GM19324 (cell line): Measurements from ENCODE around the gene NTNG1.
"Not testable (repeated sequence)": the region's sequence is repeated elsewhere in the genome, so short reads cannot be mapped to it uniquely, and the experiment has no call there.

Experiments used
- ATAC-seq: cut with Tn5 transposase; IDR thresholded peaks from one replicate; pipeline ENCODE4 v1.9.1; 2021; ENCODE audit warnings: mild to moderate bottlenecking, moderate library complexity; ENCODE audit not compliant: unreplicated experiment, low FRiP score

Gene NTNG1

GRCh38 chr1:107140703-107141490 lies at the start of gene NTNG1:
TSS of gene NTNG1 (plus strand) at chr1:107141039.
- ATAC-seq = no peak

- ATAC-seq = no peak
Measured at GRCh38 chr1:107091418-107091817, 49.4 kb upstream of the NTNG1 start.

GRCh38 chr1:107093395-107093794 lies 47.4 kb upstream of the NTNG1 start:
- ATAC-seq = not testable (repeated sequence)

GRCh38 chr1:107095647-107096046 lies 45.2 kb upstream of the NTNG1 start:
- no peak for ATAC-seq

- ATAC-seq = no peak
Measured at GRCh38 chr1:107096690-107097089, 44.1 kb upstream of the NTNG1 start.

- ATAC-seq = no peak
Measured at GRCh38 chr1:107098961-107099360, 41.9 kb upstream of the NTNG1 start.

- ATAC-seq = no peak
Measured at GRCh38 chr1:107100331-107100984, 40.4 kb upstream of the NTNG1 start.

- ATAC-seq = no peak
Measured at GRCh38 chr1:107105914-107106313, 34.9 kb upstream of the NTNG1 start.

GRCh38 chr1:107110326-107110725 lies 30.5 kb upstream of the NTNG1 start:
- no peak for ATAC-seq

GRCh38 chr1:107116306-107116790 lies 24.5 kb upstream of the NTNG1 start:
- no peak for ATAC-seq

GRCh38 chr1:107122225-107122624 lies 18.6 kb upstream of the NTNG1 start:
- no peak for ATAC-seq

- ATAC-seq = no peak
Measured at GRCh38 chr1:107123741-107124140, 17.1 kb upstream of the NTNG1 start.

- no peak for ATAC-seq
Measured at GRCh38 chr1:107124694-107125093, 16.1 kb upstream of the NTNG1 start.

- ATAC-seq = no peak
Measured at GRCh38 chr1:107132195-107132594, 8.6 kb upstream of the NTNG1 start.

GRCh38 chr1:107132780-107133179 lies 8.1 kb upstream of the NTNG1 start:
- ATAC-seq = no peak

- ATAC-seq = no peak
Measured at GRCh38 chr1:107135463-107135862, 5.4 kb upstream of the NTNG1 start.

GRCh38 chr1:107138166-107138565 lies 2.7 kb upstream of the NTNG1 start:
- ATAC-seq = no peak

- ATAC-seq = no peak
Measured at GRCh38 chr1:107138767-107139445, 1.9 kb upstream of the NTNG1 start.

- ATAC-seq = no peak
Measured at GRCh38 chr1:107139833-107140702, 771 bp upstream of the NTNG1 start.

- ATAC-seq = no peak
Measured at GRCh38 chr1:107141491-107142126, 770 bp downstream of the NTNG1 start.
